T-helper 2 cell treated with Interferon-gamma antibody and Interleukin-4, amounts not matched to agents 100 ng/mL and 5 ng/mL, for 36 hours (primary cell): ENCODE data around the gene SLC26A11. TPM values are rescaled to one million over a fixed set of nuclear protein-coding genes. Genes with fewer than 3 reads are reported as not detected.

Source experiments
- intact Hi-C: fragments of 100-400 bp; cut with micrococcal nuclease; formaldehyde crosslinking; loops from one replicate; pipeline ENCODE4 v1.15.1; 2023
- total RNA-seq: library from RNA; stranded (reverse); gene quantifications from 2 replicates; pipeline ENCODE4 v1.2.3, GENCODE V29; 2022

Gene SLC26A11
- total RNA-seq, 1 donor from 2014 or later: 10.2 TPM

- intact Hi-C loops: loop anchor here (10.0 kb wide), 1 partner anchor 75 kb away; no protein-coding TSS in a partner anchor
Measured at GRCh38 chr17:80299350-80300100, 79.3 kb downstream of the SLC26A11 start.

GRCh38 chr17:80300756-80301155 lies 80.5 kb downstream of the SLC26A11 start:
- intact Hi-C loops: loop anchor here (10.0 kb wide), 1 partner anchor 74 kb away; no protein-coding TSS in a partner anchor

Other genes starting within 250 kb of the SLC26A11 start
- 0.52 and 0.80 TPM in 2 replicates for gene TBC1D16, start 184.6 kb upstream of the SLC26A11 start, total RNA-seq
- gene CCDC40, start 183.8 kb upstream of the SLC26A11 start, total RNA-seq: not detected in 2 replicates
- 15.1 and 17.7 TPM in 2 replicates for gene GAA, start 118.8 kb upstream of the SLC26A11 start, total RNA-seq
- 143 and 150 TPM in 2 replicates for gene EIF4A3, start 73.3 kb upstream of the SLC26A11 start, total RNA-seq
- not detected in 2 replicates for gene CARD14, start 50.4 kb upstream of the SLC26A11 start, total RNA-seq
- 29.0 and 33.5 TPM in 2 replicates for gene SGSH, start 94 bp upstream of the SLC26A11 start, total RNA-seq
- 605 and 621 TPM in 2 replicates for gene RNF213, start 40.4 kb downstream of the SLC26A11 start, total RNA-seq
- 17.6 TPM in 2 replicates for gene ENDOV, start 194.7 kb downstream of the SLC26A11 start, total RNA-seq